Smooth muscle cell of the brain vasculature (primary cell): ENCODE measurements around the gene PRIM2.
"Not testable (repeated sequence)": the region's sequence is repeated elsewhere in the genome, so short reads cannot be mapped to it uniquely, and the experiment has no call there.

Experiments used
- DNase-seq: peaks from one replicate; pipeline ENCODE4 v3.0.0-alpha.2; 2012; ENCODE audit warnings: low read depth, low spot score

PRIM2 gene

GRCh38 chr6:57502387-57502786 is 185.0 kb downstream of the PRIM2 start:
- DNase-seq, result not testable (repeated sequence)

- DNase-seq, result not testable (repeated sequence)
Observed at GRCh38 chr6:57505251-57505650, 187.8 kb downstream of the PRIM2 start.

GRCh38 chr6:57510390-57510789 is 193.0 kb downstream of the PRIM2 start:
- not testable (repeated sequence) for DNase-seq

DNA sequence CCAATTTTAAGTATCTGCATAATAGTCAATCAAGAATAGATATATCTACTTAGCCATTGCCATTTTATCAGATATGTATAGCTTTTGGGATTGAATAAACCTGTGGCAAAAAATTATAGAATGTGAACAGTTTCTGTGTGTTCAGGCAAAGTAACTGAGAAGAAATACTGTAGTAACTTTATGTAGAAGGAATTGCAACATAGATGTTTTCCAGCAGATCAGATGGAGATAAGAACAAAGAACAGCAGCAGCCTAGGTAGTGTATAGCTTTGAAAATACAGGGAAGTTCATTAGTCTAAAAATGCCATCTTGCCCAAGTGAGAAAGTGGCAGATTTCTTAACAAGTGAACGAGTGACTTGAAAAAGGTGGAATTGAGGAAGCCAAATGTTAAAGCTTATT is 197.7 kb downstream of the PRIM2 start:
- DNase-seq, result not testable (repeated sequence)

DNA sequence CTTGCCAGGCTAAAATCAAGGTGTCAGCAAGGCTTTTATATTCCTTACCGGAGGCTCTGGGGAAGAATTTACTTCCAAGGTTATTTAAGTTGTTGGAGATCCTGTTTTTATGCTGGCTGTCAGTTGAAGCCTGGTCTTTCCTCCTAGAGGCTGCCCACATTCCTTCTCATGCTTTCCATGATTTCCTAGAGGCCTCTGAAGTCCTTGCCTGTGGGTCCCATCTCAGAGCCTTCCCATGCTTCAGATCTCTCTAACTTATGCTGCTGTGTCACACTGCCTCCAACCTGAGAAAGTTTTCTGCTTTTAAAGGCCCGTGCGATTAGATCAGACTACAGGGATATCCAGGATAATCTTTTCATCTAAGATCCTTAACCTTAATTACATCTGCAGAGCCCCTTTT is 198.4 kb downstream of the PRIM2 start:
- DNase-seq, result not testable (repeated sequence)

GRCh38 chr6:57516776-57517175 is 199.3 kb downstream of the PRIM2 start:
- DNase-seq, result not testable (repeated sequence)

- not testable (repeated sequence) for DNase-seq
Observed at GRCh38 chr6:57519198-57519597, 201.8 kb downstream of the PRIM2 start.

DNA sequence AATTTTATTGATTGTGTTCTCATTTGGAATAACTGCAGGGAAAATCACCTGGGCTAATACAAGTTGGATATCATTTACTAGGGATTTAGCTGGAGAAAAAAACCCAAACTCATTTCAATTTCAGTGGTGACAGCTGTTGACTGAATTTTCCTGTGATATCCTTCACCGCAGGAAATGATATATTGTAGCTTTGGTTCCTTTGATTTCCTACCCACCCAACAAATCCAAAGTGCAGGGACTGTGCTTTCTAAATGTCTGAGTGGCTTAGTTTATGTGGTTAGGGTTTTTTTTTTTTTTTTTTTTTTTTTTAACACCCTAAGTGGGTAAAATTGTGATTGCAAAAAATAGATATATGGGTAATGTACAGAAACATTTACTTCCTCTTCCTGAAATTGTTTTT is 203.7 kb downstream of the PRIM2 start:
- not testable (repeated sequence) for DNase-seq

GRCh38 chr6:57523221-57523620 is 205.8 kb downstream of the PRIM2 start:
- not testable (repeated sequence) for DNase-seq

DNA sequence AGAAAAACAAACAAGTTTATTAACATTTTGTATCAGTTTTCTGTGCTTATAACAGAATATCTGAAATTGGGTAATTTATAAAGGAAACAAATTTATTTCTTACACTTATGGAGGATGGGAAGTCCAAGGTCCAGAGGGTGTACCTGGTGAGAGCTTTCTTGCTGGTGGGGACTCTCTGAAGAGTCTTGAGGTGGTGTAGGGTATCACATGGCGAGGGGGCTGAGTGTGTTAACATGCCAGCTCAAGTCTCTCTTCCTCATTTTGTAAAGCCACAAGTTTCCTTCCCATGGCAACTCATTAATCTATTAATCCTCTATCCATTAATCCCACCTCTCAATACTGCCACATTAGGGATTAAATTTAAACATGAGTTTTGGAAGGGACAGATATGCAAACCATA is 212.3 kb downstream of the PRIM2 start:
- DNase-seq, result not testable (repeated sequence)

GRCh38 chr6:57532660-57533059 is 215.2 kb downstream of the PRIM2 start:
- DNase-seq, result not testable (repeated sequence)

DNA sequence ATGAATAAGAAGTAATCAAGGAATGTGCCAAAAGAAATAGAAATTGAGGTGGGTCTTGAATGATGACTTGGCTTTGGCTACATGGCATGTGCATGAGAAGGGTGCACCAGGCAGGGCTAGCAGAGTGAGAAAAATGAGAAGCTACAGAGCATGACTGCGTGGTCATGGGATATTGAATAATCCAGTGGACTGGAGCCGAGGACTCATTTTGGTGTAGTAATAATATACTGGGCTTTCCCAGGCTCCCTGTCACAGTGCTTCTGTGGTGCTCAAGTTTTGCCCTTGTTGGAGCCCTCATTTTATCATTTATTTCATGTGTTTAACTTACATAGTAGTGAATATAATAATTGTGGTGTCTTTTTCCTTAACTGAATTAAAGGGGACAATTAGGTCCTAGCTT is 217.7 kb downstream of the PRIM2 start:
- not testable (repeated sequence) for DNase-seq

DNA sequence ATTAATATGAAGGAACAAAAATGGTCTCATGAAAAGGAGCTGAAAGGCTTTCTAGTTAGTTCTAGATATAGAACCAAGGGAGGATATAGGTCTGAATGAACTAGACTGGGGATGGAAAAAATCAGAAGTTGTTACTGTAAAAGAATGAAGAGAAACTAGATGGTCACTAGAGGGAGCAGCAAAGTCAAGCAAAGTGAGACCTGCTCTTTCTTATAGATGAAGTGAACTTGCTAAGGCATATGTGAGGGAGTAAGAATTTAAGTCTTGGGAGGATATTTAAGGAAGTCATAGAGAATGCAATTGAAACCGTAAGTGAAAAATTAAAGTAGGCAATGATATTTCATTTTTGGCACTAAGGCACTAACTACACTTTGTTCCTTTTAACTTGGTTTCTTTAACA is 218.6 kb downstream of the PRIM2 start:
- peak; percentile 7 for DNase-seq

DNA sequence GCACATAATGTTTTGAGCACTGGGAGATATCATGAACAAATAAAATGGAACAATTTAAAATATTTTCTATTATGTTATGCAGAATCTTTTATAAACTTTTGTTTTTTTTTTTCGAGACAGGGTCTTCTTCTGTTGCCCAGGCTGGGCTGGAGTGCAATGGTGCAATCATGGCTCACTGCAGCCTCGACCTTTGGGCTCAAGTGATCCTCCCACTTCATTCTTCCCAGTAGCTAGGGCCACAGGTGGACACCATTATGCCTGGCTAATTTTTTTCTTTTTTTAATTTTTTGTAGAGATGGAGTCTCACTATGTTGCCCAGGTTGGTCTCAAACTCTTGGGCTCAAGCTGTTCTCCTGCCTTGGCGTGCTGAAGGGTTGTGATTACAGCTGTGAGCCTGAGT is 220.5 kb downstream of the PRIM2 start:
- not testable (repeated sequence) for DNase-seq

DNA sequence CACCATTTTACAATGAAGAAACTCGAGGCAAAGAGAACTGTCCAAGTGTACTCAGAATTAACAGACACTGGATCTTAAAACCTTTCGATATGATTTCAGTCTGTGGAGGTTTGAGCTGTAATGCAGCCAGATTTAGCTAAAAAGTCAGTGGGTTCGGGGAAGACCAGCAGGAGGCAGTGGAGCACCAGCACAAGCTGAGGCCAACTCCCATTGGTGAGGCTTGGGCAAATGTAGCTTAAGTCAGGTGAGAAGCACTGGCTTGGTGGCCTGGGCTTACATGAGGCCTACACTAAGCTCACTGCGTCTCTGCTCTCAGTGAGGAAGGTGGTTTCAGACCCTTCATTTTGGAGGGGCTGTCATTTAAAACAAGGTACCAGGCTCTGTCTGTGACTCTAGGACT is 234.5 kb downstream of the PRIM2 start:
- DNase-seq, result not testable (repeated sequence)

DNA sequence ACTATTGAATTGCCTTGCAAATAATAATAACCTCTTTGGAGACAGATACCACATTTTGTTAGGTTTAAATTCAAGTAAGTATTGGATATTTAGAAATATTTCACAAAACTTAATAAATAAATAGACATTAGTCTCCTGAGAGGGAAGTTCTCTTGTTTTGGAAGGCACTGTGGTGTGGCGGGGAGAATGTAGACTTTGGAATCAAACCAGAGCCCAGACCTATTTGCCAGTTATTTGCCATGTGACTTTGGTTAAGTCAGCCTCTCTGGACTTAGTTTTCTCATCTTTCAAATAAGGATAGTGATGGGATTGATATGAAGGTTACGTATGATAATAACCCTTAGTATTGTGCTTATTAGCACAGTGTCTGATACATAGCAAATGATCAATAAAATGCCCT is 240.4 kb downstream of the PRIM2 start:
- not testable (repeated sequence) for DNase-seq

DNA sequence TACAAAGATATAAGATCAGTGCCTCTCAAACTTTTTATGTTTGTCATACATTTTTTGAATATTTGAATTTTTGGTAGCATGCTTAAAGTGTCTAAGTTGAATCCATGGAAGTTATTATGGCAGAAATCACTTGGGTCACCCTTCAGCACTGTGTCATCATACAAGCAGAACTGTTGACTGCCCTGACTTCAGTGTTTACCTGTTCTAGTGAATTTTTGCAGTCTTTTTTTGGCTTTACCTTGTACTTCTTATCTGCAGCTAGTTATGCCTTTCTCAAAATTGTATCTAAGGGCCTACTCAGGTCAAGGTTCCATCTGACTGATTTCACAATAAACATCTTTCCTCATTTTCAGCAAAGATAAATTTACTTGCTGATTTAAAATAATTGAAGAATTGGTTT is 241.7 kb downstream of the PRIM2 start:
- DNase-seq, result not testable (repeated sequence)

GRCh38 chr6:57562233-57562632 is 244.8 kb downstream of the PRIM2 start:
- not testable (repeated sequence) for DNase-seq

- DNase-seq, result not testable (repeated sequence)
Observed at GRCh38 chr6:57572119-57572518, 254.7 kb downstream of the PRIM2 start.

- DNase-seq, result not testable (repeated sequence)
Observed at GRCh38 chr6:57572844-57573243, 255.4 kb downstream of the PRIM2 start.

- DNase-seq, result not testable (repeated sequence)
Observed at GRCh38 chr6:57577023-57577422, 259.6 kb downstream of the PRIM2 start.

DNA sequence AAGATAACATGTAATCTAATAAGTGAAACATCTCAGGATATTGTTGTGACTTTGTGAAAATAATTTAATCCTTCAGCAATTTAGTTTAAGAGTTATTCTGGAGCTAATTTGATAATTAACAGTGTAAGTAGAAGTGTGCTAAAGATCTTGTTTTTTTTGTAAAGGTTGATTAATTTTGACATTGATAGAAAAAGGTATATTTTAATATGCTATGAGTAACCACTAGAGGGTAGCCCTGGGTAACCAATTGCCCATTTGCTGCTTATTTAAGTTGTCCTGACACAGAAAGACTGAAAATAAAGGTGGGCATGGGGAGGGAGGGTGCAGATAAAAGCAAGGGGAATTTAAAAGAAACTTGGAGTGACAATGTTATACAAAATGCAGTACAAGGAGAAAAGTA is 262.1 kb downstream of the PRIM2 start:
- not testable (repeated sequence) for DNase-seq

DNA sequence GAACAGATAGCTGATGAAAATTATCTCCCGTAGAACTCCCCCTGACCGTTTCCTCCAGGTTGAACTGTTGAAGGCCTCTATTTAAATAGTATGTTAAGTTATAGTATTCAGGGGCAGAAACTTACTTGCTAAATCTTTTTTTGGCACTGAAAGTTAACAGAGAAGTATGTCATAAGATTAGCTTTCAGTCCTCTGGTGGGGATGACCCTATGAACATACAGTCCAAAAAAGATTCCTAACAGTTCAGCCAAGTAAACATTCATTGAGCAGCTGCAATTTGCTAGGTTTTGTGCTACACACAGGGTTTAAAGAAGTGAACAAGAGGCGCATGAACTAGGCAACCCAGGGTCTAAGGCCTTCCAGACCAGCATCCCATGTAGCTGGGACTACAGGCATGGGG is 264.2 kb downstream of the PRIM2 start:
- DNase-seq, result not testable (repeated sequence)

DNA sequence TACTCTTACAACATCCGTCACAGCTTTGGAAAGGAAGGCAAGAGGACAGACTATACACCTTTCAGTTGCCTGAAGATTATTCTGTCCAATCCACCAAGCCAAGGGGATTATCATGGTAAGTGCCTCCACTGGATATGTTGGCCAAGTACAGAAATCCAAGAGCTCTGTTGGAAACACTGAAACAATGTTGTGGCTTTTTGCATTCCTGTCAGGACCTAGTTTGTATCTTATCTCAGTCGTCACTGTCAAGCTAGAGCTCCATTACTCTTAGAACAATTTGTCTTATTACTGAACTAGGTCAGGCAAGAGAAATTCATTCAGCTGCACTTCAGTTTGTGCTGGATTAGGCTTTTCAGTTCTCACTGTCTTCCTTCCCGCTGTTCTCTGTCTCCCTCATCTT is 283.7 kb downstream of the PRIM2 start:
- not testable (repeated sequence) for DNase-seq
